SK-N-MC (cell line): ENCODE results near the gene TCERG1L.

Source experiments
- DNase-seq: peaks from one replicate; pipeline ENCODE4 v3.0.0-alpha.2; 2011; ENCODE audit warnings: low read depth, low spot score
- H3K27ac ChIP-seq: fragments of 200-600 bp; sonication (generic); 2 replicates; pipeline ENCODE4 v1.5.1; 2016; ENCODE audit warnings: mixed run types
- H3K36me3 ChIP-seq: fragments of 200-600 bp; sonication (generic); 2 replicates; pipeline ENCODE4 v1.6.1; 2017; ENCODE audit warnings: antibody characterized with exemption, low read length, mixed read lengths; ENCODE audit not compliant: insufficient read depth
- H3K4me3 ChIP-seq: fragments of 200-600 bp; sonication (generic); 2 replicates; pipeline ENCODE4 v1.5.1; 2016
- H3K9ac ChIP-seq: fragments of 200-600 bp; sonication (generic); 2 replicates; pipeline ENCODE4 v1.8.0; 2017; ENCODE audit warnings: mixed run types, mixed read lengths; ENCODE audit not compliant: insufficient read length
- H3K9me3 ChIP-seq: fragments of 200-600 bp; sonication (generic); 2 replicates; pipeline ENCODE4 v1.6.1; 2017; ENCODE audit warnings: low read depth, mild to moderate bottlenecking, antibody characterized with exemption, low read length, moderate library complexity, mixed read lengths
- EZH2 ChIP-seq: fragments of 200-600 bp; sonication (generic); IDR thresholded peaks from one replicate; pipeline ENCODE4 v1.6.1; 2017; ENCODE audit warnings: antibody characterized with exemption
- FOXP2 ChIP-seq: optimal IDR thresholded peaks from 2 replicates; pipeline ENCODE3; 2011; ENCODE audit warnings: mild to moderate bottlenecking, moderate library complexity; ENCODE audit not compliant: insufficient read depth; ENCODE audit errors: extremely low read length, control extremely low read depth
- POLR2AphosphoS5 ChIP-seq: IDR thresholded peaks from 2 replicates; pipeline ENCODE4 v1.6.1; 2012; ENCODE audit warnings: mild to moderate bottlenecking, low read depth, low read length, borderline replicate concordance

TCERG1L gene

DNA sequence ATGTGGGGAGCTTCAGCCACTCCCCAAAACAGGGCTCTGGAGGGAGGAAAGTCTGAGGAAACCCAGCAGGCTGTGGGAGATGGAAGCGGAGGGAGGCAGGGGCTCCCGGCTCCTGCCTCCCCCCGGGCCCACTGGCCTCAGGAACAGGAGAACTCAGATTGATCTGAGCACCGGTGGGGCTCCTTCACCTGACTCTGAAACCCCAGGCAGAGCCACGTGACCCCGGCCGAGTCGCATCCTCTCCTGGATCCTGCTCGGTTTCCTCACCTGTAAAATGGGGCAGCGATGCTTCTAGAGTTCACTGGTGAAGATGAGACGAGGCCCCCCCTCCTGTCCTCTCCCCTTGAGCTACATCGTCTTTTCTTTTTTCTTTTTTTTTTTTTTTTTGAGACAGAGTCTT, 33.6 kb downstream of the TCERG1L start:
- Histone ChIP-seq H3K4me3 (no peak overlapping the region), H3K9me3 (no peaks in the 10 kb centered on the region), H3K9ac (no peak overlapping the region), H3K27ac (no peak overlapping the region), H3K36me3 (no peaks in the 10 kb centered on the region)
- DNase-seq, result no peak
- TF ChIP-seq EZH2, result no peak

DNA sequence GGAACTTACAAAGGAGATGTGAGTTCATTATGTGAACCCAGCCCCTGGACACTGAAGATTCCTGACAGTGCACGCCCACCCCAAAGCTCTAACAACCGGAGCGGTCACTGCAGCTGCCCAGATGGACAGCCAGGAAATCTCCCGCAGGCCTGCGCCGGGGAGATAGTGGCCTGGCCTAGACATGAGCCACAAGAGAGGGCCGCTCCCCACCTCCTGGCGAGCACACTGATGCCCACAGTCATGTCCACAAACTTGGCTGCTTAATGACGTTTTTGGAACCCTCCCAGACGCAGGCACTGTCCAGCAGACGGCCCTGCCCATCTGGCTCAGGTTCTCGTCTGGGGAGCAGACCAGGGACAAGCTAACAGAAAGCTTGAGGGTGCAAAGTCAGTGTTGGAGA, 34.2 kb downstream of the TCERG1L start:
- H3K9me3 ChIP-seq, result no peaks in the 10 kb centered on the region
- no peak overlapping the region for H3K4me3 ChIP-seq
- H3K9ac ChIP-seq, result no peak overlapping the region
- no peak overlapping the region for H3K27ac ChIP-seq
- H3K36me3 ChIP-seq, result no peaks in the 10 kb centered on the region
- no peak for DNase-seq
- TF ChIP-seq FOXP2, result no peak
- TF ChIP-seq POLR2AphosphoS5, result no peak
- TF ChIP-seq EZH2, result no peak

DNA sequence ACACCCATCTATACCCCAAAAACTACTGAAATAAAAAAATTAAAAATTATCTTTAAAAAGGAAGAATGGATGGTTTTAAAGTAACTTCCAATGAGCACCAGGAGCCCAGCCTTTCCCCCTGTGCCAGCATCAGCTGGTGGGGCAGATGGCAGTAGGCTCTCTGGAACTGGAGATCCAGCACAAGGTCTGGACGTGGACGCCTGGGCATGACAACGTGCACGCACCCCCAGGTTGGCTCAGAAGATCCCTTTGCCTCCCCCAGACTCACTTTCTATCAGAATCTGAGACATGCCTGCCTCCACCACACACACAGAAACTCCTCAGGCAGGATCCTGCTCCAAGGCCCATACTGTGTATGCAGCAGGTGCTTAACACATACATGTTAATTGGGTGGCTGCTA, 35.8 kb downstream of the TCERG1L start:
- Histone ChIP-seq H3K9me3 (no peaks in the 10 kb centered on the region), H3K4me3 (no peak overlapping the region), H3K9ac (no peak overlapping the region), H3K27ac (no peak overlapping the region), H3K36me3 (no peaks in the 10 kb centered on the region)
- TF ChIP-seq POLR2AphosphoS5, result no peak
- no peak for TF ChIP-seq EZH2
- no peak for TF ChIP-seq FOXP2
- DNase-seq, result no peak

DNA sequence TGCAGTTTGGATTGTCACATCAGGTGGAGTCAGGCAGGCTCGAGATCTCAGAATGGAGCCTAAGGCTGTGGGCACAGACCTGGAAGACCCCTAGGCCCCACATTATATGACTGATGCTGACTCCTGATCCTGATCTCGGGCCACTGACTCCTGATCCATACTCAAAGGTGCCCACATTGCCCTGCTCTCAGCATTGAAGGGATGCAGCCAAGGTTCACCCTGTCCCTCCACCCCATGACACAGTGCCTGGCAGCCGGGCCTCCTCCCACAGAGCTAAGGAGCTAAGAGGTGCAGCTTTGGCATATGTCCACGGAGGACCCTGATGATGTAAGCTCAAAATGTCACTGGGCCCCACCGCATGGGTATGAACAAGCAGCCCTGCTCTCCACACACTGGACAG, 36.6 kb downstream of the TCERG1L start:
- Histone ChIP-seq H3K9ac (no peak overlapping the region), H3K4me3 (no peak overlapping the region), H3K9me3 (no peaks in the 10 kb centered on the region), H3K27ac (no peak overlapping the region), H3K36me3 (no peaks in the 10 kb centered on the region)
- no peak for DNase-seq
- TF ChIP-seq FOXP2 (no peak), EZH2 (no peak), POLR2AphosphoS5 (no peak)

DNA sequence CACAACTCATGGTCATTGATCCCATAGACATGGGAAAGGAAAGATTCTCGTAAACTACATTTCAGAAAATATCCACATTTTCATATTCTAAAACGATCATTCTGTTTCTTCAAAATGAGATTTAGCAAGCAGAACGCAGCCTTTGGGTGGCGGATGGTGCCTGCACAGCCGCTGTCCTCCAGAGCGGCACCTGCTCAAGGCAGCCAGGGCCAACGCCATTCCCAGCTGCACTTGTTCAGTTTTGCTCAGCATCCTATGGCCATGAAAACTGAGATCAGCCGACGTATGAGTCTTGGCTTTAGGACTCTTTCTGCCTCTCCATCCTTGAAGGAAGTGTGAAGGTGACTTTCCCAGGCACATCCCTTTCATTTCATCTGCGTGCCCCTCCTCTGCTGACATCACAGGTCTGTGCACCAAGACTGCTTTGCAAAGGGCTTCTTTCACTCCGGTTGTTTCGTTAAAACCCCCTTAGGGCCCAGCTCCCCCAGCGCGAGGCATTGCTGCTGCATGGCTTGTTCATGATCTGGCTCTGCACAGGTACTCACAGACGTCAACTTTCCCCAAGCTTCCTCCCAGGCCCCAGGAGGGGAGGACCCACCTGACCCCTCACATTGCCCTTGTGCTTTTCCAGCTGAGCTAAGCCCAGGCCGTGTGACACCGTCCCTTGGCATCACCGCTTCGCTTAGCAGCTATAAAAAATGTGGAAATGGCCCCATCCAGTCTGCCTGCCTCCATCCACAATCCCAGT, 37.2 kb downstream of the TCERG1L start:
- H3K27ac ChIP-seq, result no peak overlapping the region
- no peak overlapping the region for H3K4me3 ChIP-seq
- H3K36me3 ChIP-seq, result no peaks in the 10 kb centered on the region
- H3K9me3 ChIP-seq, result no peaks in the 10 kb centered on the region
- no peak for TF ChIP-seq POLR2AphosphoS5
- no peak for TF ChIP-seq EZH2
- no peak for TF ChIP-seq FOXP2
- DNase-seq, result no peak
- H3K9ac ChIP-seq, result no peak overlapping the region

DNA sequence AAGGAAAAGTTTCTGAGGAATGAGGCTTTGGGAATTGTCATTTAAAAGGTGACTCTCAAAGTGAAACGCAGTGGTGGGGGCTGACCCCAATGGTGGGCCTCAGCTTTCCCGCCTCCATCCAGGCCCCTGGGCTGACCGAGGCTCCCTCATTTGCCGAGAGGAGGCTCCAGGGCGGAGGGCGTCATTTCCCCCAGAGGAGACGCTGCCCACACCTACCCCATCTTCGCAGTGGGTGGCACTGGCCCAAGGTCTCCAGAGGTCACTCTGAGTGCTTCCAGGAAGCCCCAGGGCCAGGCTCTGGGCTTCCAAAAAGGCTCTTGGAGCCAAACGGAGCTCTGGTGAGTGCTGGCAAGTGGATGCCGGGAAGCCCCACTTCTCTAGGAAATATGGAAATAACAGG, 38.0 kb downstream of the TCERG1L start:
- H3K4me3 ChIP-seq, result no peak overlapping the region
- no peaks in the 10 kb centered on the region for H3K9me3 ChIP-seq
- DNase-seq, result no peak
- TF ChIP-seq EZH2 (no peak), FOXP2 (no peak), POLR2AphosphoS5 (no peak)
- H3K36me3 ChIP-seq, result no peaks in the 10 kb centered on the region
- no peak overlapping the region for H3K9ac ChIP-seq
- H3K27ac ChIP-seq, result no peak overlapping the region

DNA sequence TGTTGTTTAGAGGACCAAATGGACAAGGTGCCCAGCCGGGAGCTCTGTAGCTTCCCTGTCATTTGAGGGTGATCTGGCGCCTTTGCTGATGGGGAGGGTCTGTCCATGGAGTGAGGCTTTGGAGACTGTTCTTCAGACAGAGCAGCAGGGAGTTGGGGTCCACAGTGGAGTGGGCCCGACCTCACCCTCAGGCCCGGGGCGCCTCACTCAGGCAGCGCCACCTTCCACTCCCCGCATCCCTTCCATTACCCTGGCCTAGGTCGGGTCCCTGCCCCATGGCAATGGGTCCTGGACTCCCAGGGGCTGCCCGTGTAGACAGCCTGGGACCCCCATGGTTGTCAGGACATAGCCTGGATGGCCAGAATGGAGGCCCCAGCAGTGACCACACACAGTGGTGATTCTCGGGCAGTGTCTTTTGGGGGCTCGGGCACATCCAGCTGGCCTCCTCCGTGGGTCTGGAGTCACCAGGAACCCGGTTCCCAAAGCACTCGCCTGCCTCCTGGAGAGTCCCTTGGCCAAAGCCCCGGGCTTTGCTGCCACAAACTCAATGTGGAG, 38.5 kb downstream of the TCERG1L start:
- Histone ChIP-seq H3K4me3 (no peak overlapping the region), H3K9ac (no peak overlapping the region), H3K36me3 (no peaks in the 10 kb centered on the region), H3K27ac (no peak overlapping the region), H3K9me3 (no peaks in the 10 kb centered on the region)
- no peak for TF ChIP-seq FOXP2
- TF ChIP-seq EZH2, result no peak
- TF ChIP-seq POLR2AphosphoS5, result no peak
- DNase-seq, result no peak

DNA sequence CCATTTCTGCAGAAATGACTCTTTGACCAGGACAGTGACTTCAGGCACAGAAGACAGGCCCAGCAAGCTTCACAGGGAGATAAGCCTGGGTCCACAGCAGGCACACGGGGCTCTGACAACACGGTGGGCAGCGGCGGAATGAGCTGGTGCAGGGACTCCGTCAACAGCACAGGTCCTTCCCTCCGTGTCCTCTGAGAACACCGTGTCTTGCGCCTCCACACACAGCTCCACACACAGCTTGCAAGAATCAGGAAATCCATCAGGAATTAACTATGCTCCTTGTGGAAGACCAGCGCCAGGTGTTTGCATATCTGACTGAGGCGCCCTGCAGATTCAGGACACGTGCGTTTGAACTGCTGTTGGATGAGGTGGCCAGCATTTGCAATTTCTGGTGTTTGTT, 39.6 kb downstream of the TCERG1L start:
- TF ChIP-seq FOXP2 (no peak), POLR2AphosphoS5 (no peak), EZH2 (no peak)
- no peak overlapping the region for H3K9ac ChIP-seq
- H3K27ac ChIP-seq, result no peak overlapping the region
- H3K9me3 ChIP-seq, result no peaks in the 10 kb centered on the region
- no peak overlapping the region for H3K4me3 ChIP-seq
- H3K36me3 ChIP-seq, result no peaks in the 10 kb centered on the region
- no peak for DNase-seq

DNA sequence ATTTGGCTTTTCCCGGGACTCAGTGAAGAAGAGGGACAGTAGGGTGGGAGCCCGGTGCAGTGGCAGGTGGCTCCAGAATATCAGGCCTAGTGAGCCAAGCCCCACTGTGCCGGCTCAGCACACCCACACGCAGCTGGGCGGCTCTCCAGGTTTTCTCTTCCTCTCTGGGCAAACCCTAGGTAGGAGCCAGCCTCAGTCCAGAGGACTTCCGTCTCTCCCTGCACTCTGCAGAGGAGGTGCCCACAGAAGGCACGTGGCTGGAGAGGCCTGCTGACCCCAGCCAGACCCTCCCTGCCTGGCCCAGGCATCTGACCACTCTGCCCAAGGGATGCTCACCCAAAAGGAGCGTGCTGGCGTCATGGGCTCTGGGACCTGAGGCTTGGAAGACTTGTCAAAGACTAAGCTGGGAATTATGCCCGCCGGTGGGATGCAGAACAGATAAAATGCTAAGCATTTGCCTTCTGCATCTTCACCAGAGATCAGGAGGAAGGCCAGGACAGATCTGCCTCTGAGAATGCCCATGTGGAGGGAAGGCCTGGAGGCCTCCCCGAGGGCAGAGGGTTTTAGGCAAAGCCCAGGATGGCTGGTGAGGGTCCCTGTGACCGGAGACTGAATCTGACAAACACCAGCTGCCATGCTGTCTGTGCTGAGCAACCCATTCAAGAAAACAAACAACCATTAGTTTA, 40.2 kb downstream of the TCERG1L start:
- no peak for DNase-seq
- Histone ChIP-seq H3K27ac (no peak overlapping the region), H3K36me3 (no peaks in the 10 kb centered on the region), H3K9ac (no peak overlapping the region), H3K9me3 (no peaks in the 10 kb centered on the region), H3K4me3 (no peak overlapping the region)
- TF ChIP-seq FOXP2, result no peak
- TF ChIP-seq POLR2AphosphoS5, result no peak
- TF ChIP-seq EZH2, result no peak
